Bronchial epithelial cell (primary cell): ENCODE measurements around the gene MCM9. TPM values are rescaled to one million over a fixed set of nuclear protein-coding genes. Genes with fewer than 3 reads are reported as not detected.

Experiments used
- DNase-seq: peaks from one replicate; pipeline ENCODE4 v3.0.0-alpha.2; 2010; ENCODE audit warnings: low read depth
- FAIRE-seq: peaks from 2 replicates; lab custom pipeline; 2011; peaks lifted over from hg19 to GRCh38; lab: Jason Lieb, UNC
- H3K27me3 ChIP-seq: 2 replicates; pipeline ENCODE4 v1.5.1; 2011; ENCODE audit warnings: low read length; ENCODE audit not compliant: control insufficient read depth, insufficient read depth
- H3K36me3 ChIP-seq: 2 replicates; pipeline ENCODE4 v1.5.1; 2011; ENCODE audit warnings: low read length; ENCODE audit not compliant: control insufficient read depth, insufficient read depth
- H3K4me3 ChIP-seq: 2 replicates; pipeline ENCODE4 v1.5.1; 2011; ENCODE audit warnings: mild to moderate bottlenecking, low read depth, low read length, control low read depth
- total RNA-seq: library from RNA; depleted of rRNA; stranded (reverse); fragments of >200 nt; gene quantifications from 2 replicates; pipeline ENCODE4 v1.2.1, GENCODE V29; 2014
- TF ChIP-seq, protein P1 (sequence below): IDR thresholded peaks from 2 replicates; pipeline ENCODE4 v1.5.1; 2011; ENCODE audit warnings: mild to moderate bottlenecking, moderate library complexity, low read length, control low read depth, inconsistent platforms; ENCODE audit not compliant: insufficient read depth, severe bottlenecking

Gene MCM9
- total RNA-seq, 1 donor from 2014 or later = 9.7 TPM

DNA sequence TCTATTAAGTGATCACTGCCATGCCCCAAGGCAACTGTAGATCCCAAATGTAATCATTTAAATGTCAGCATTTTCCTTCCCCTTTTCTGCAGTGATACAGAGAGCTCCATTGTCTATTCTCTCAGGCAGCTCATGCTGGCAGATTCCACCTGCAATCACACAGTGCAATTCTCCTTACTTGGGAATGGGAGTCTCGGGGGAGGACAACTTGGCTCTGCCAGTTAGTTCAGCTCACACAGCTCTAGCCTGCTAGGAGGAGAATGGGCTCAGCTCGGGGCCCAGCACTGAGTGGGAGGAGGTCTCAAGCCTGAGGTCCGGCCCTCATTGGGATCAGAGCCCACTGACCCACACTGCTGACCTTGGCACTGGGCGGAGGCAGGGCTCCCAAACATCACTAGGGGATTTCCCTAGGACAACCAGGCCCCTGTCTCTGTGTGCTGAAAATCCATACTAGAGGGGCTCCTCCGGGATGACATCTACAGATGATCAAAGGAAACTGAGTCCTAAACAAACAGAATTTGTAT is 150.3 kb downstream of the MCM9 start:
- FAIRE-seq (no peak), DNase-seq (no peak)
- Histone ChIP-seq H3K36me3 (no peaks in the 10 kb centered on the region), H3K4me3 (no peak overlapping the region), H3K27me3 (no peaks in the 10 kb centered on the region)
- TF ChIP-seq, protein P1, sequence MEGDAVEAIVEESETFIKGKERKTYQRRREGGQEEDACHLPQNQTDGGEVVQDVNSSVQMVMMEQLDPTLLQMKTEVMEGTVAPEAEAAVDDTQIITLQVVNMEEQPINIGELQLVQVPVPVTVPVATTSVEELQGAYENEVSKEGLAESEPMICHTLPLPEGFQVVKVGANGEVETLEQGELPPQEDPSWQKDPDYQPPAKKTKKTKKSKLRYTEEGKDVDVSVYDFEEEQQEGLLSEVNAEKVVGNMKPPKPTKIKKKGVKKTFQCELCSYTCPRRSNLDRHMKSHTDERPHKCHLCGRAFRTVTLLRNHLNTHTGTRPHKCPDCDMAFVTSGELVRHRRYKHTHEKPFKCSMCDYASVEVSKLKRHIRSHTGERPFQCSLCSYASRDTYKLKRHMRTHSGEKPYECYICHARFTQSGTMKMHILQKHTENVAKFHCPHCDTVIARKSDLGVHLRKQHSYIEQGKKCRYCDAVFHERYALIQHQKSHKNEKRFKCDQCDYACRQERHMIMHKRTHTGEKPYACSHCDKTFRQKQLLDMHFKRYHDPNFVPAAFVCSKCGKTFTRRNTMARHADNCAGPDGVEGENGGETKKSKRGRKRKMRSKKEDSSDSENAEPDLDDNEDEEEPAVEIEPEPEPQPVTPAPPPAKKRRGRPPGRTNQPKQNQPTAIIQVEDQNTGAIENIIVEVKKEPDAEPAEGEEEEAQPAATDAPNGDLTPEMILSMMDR = no peak

DNA sequence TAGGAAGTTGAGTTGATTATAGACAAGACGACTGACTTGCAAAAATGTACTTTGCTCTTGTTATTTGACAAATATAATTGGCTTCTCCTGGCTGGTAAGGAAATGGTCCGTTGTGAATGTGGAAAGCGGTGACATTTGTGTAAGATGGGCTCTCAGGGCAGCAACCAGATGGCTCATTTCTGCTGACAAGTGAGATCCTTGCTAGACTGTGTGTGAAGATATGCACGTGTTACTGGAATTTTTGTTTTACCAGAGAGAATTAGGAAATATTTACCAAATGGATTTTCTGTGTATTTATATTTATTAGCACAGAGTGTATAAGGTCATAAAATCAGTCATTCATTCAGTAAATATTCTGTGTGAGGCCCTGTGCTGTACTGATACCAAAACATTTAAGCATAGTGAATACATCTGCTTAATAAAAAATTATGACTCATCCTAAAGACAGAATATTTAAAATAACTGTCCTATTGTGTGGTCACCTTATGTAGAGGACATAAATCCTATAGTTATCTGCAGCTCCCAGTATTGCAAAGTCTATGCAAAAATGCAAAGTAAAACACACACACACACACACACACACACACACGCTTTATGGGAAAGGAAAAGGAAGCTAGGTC is 150.9 kb downstream of the MCM9 start:
- Histone ChIP-seq H3K4me3 (no peak overlapping the region), H3K36me3 (no peaks in the 10 kb centered on the region), H3K27me3 (no peaks in the 10 kb centered on the region)
- no peak for FAIRE-seq
- DNase-seq = no peak
- TF ChIP-seq, protein P1 = no peak

DNA sequence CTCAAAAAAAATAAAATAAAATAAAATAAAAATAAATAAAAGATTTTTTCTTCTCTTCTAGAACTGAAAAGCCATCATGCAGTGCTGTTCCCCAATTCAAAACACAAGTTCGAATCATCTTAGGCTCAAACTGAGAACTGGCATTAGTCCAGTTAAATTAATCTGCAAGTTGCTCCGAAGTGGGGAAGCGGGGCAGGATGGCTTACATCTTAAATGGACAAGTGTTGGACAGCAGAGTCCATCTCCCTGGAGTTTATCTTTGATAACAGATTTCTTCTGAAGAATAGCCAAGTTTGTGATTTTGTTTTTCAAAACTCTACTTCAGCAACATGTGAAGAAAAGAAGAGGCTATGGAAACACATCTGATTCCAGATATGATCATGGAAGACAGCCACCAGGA is 152.3 kb downstream of the MCM9 start:
- FAIRE-seq = no peak
- DNase-seq = no peak
- no peak overlapping the region for H3K4me3 ChIP-seq
- no peaks in the 10 kb centered on the region for H3K36me3 ChIP-seq
- H3K27me3 ChIP-seq = no peaks in the 10 kb centered on the region
- TF ChIP-seq, protein P1 = no peak

DNA sequence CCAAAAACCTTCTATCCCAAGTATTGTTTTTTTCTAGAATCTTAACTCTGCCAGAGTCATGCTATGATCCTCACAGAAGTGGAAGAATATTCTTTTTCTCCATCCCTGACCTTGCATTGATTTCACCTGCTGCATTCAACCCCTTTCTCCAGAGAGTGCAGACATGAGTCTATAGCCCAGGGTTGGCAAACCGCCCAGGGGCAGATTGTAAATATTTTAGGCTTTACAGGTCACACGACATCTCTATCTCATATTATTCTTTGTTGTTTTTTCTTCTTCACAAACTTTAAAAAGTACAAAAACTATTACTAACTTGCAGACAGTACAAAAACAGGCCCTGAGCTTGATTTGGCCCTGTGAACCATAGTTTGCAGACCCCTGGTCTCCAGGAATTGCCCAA is 153.1 kb downstream of the MCM9 start:
- H3K36me3 ChIP-seq = no peaks in the 10 kb centered on the region
- no peak for FAIRE-seq
- H3K4me3 ChIP-seq = no peak overlapping the region
- no peak for DNase-seq
- TF ChIP-seq, protein P1 = no peak
- no peaks in the 10 kb centered on the region for H3K27me3 ChIP-seq

DNA sequence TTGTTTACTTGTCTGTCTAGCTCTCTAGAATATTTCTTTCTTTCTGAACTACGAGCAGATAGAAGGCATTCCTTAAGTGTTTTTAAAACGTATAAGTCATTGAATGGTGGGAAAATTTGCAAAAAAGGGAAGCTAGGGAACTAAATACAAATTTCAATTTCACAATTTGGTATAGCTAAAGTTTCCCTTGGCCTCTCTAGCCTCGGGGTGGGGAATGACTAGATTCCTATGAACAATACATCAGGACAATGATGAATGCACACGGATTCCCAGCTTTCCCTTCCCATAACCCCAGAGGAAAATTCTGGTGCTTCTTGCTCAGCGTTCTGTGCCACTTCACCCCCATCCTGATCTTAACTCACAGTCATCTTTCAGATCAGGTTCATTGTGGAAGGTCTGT is 154.3 kb downstream of the MCM9 start:
- FAIRE-seq (no peak), DNase-seq (no peak)
- H3K4me3 ChIP-seq = no peak overlapping the region
- no peaks in the 10 kb centered on the region for H3K27me3 ChIP-seq
- H3K36me3 ChIP-seq = no peaks in the 10 kb centered on the region
- TF ChIP-seq, protein P1 = no peak
